ENCODE data around the gene NHEJ1. TPM values are rescaled to one million over a fixed set of nuclear protein-coding genes. Genes with fewer than 3 reads are reported as not detected.

NHEJ1 gene
- total RNA-seq, 4 donors from 2014 or later: 8.6 to 13.8 (median 11.9) TPM

DNA sequence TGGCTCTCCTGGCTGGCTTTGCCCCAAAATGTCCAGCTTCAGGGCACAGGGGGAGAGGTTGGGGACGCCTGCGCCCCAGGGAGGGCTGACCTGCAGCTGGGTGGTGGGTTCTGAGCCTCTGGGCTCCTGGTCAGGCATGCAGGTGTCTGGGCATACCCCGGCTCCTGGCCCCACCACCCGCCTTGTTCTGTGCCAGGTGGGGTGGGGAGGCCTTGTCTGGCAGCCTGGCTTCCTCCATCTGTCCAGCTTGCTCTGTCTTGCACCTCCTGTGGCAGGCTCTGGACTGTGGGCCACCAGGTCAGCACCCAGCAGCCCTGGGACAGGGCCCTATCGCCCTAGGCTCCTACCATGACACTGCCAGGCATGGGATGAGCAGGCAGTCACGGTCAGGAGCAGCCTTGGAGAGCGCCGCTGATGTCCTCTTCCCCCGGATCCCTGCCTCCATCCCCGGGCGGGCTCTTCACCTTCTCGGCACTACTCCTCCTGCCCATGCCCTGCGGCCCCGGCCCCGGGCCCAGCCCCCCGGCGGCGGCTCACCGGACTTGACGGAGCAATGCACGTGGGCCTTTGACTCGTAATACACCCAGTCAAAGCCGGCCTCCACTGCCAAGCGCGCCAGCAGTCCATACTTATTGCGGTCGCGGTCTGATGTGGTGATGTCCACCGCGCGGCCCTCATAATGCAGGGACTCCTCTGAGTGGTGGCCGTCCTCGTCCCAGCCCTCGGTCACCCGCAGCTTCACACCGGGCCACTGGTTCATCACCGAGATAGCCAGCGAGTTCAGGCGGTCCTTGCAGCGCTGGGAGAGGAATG, 103.5 kb downstream of the NHEJ1 start:
- Histone ChIP-seq H3K36me3 (no peaks in the 10 kb centered on the region), H3K4me3 (replicated peaks in 1 of 3) (no peak overlapping the region), H3K4me1 (peaks cover 21 to 36% of the 10 kb centered on the region in 2 donors), H3K9me3 (no peaks in the 10 kb centered on the region), H3K27me3 (peaks cover 35% of the 10 kb centered on the region), H3K27ac (no peak overlapping the region)
- 0 to 18% methylated on average over 1 to 14 of the region's 40 CpGs for WGBS, 2 donors
- TF ChIP-seq POLR2A (IDR thresholded peaks at IDR 0.05): no peak
- TF ChIP-seq, protein P1, sequence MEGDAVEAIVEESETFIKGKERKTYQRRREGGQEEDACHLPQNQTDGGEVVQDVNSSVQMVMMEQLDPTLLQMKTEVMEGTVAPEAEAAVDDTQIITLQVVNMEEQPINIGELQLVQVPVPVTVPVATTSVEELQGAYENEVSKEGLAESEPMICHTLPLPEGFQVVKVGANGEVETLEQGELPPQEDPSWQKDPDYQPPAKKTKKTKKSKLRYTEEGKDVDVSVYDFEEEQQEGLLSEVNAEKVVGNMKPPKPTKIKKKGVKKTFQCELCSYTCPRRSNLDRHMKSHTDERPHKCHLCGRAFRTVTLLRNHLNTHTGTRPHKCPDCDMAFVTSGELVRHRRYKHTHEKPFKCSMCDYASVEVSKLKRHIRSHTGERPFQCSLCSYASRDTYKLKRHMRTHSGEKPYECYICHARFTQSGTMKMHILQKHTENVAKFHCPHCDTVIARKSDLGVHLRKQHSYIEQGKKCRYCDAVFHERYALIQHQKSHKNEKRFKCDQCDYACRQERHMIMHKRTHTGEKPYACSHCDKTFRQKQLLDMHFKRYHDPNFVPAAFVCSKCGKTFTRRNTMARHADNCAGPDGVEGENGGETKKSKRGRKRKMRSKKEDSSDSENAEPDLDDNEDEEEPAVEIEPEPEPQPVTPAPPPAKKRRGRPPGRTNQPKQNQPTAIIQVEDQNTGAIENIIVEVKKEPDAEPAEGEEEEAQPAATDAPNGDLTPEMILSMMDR (IDR thresholded peaks at IDR 0.05): no peak
- intact Hi-C loops (cut with DNase I): loop anchor here (5.0 kb wide), 1 partner anchor 240 kb away; no protein-coding TSS in a partner anchor
- DNase-seq: no peak

DNA sequence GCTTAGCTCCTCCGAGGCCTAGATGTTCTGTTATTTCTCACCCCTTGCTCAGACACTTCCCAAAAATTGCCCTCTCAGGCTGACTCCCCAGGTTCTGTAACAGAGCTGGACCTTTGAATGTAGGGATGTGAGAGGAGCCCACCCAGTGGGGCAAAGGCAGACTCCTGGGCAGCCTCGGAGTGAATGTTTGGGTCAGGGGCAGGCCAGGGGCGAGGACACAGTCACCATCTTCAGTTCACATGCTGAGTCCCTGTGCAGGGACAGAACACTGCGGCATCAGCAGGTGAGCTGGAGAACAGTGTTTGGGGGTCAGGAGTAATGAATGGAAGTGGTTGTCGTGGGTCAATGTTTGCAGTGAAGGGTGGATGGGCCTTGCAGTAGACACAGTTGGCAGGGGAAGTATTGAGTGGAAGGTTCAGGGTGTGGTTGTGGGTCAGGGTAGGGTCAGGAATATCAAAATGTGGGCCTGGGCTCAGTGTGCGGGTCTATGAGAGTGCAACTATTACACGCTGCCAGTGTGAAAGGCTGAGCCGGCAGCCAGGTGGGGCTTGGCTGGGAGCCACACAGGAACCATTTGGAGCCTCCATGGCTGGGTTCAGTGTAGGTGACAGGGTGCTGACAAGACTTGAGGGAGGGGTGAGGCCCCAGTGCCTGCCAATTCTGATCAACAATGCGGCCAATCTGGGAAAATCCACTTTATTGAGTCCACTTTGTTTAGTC, 104.3 kb downstream of the NHEJ1 start:
- TF ChIP-seq, protein P1 (IDR thresholded peaks at IDR 0.05): no peak
- no peak for TF ChIP-seq POLR2A (IDR thresholded peaks at IDR 0.05)
- no peak for DNase-seq
- intact Hi-C loops (cut with DNase I): loop anchor here (5.0 kb wide), 1 partner anchor 241 kb away; no protein-coding TSS in a partner anchor
- no peaks in the 10 kb centered on the region for H3K36me3 ChIP-seq
- no peaks in the 10 kb centered on the region for H3K9me3 ChIP-seq
- H3K4me1 ChIP-seq: peaks cover 21 to 35% of the 10 kb centered on the region in 2 donors
- H3K4me3 ChIP-seq (replicated peaks in 1 of 3): no peak overlapping the region
- WGBS, 2 donors: 71 to 72% methylated on average over 9 of the region's 9 CpGs
- H3K27ac ChIP-seq: no peak overlapping the region
- peaks cover 30% of the 10 kb centered on the region for H3K27me3 ChIP-seq

DNA sequence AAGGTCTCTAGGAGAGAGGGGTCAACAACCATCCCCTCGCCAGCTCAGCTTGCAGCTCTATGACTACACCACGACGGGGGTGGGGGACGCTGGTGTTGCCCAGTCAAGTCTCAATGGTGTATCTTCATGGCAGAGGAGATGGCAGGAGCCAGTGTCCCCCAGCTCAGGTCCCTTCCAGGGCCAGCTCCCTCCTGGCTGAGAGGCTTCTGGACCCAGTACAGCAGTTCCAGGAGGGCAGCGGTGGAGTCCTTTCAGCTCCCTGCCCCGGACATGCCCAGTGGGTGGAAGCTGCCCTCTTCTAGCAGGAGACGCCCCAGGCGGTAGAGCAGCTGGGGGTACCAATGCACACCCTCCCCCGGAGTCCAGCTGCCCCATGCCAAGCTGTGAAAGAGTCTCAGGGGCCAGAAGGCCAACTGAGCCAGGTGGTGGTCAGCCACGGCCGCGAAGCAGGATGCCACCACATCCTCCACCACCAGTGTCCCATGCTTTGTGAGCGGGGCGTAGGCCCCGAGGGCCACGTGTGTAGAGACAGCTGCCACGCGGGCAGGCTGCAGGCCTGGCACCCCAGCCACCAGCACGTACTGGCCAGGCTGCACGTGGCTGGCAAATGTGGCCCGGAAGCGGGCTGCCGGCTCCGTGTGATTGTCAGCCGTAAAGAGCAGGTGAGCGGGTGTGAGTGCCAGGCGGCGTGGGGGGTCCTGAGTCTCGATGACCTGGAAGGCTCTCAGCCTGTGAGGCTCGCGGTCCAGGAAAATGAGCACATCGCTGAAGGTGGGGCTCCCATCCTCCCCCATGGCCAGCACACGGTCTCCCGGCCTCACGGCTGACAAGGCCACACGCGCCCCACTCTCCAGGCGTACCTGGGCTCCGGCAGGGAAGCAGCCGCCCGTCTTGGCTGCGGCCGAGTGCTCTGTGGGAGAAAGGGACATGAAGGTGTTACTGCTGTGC, 105.4 kb downstream of the NHEJ1 start:
- no peak overlapping the region for H3K27ac ChIP-seq
- H3K4me3 ChIP-seq (replicated peaks in 1 of 3): no peak overlapping the region
- WGBS, 2 donors: 84 to 87% methylated on average over 19 to 24 of the region's 43 CpGs
- H3K36me3 ChIP-seq: no peaks in the 10 kb centered on the region
- H3K27me3 ChIP-seq: peaks cover 25% of the 10 kb centered on the region
- TF ChIP-seq POLR2A (IDR thresholded peaks at IDR 0.05): no peak
- TF ChIP-seq, protein P1 (IDR thresholded peaks at IDR 0.05): no peak
- H3K4me1 ChIP-seq: peaks cover 21 to 26% of the 10 kb centered on the region in 2 donors
- no peak for DNase-seq
- intact Hi-C loops (cut with DNase I): loop anchor here (5.0 kb wide), 1 partner anchor 242 kb away; no protein-coding TSS in a partner anchor
- H3K9me3 ChIP-seq: no peaks in the 10 kb centered on the region

DNA sequence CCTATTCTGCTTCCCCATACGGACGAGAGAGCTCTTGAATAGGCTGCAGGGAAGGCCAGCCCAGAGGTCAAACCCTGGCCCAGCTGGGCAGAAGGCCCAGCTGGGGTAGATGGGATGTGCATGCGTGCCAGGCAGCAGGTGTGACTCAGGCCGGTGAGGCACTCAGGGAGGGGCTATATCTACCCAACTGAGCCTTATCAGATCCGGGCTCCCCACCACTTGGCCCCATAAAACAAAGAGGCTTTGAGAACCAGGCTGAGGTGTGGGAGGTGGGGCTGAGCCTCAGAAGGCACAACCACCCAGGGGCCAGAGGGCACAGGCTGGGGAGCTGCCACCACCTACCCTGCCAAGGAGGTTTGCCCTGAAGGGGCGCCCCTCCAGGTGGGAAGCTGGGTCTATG, 111.3 kb downstream of the NHEJ1 start:
- intact Hi-C loops (cut with DNase I): no loop called here
- Histone ChIP-seq H3K27ac (no peak overlapping the region), H3K9me3 (no peaks in the 10 kb centered on the region), H3K4me1 (no peaks in the 10 kb centered on the region), H3K4me3 (replicated peaks in 1 of 3) (no peak overlapping the region), H3K27me3 (no peaks in the 10 kb centered on the region), H3K36me3 (no peaks in the 10 kb centered on the region)
- no peak for DNase-seq
- TF ChIP-seq, protein P1 (IDR thresholded peaks at IDR 0.05): no peak
- no peak for TF ChIP-seq POLR2A (IDR thresholded peaks at IDR 0.05)
- 67 to 76% methylated on average over 6 of the region's 6 CpGs for WGBS, 2 donors
